ENCODE measurements around the gene RSL24D1.
A peak's percentile ranks its signal among the peaks of the same experiment; 100 is the strongest.
"Not testable (repeated sequence)": the region's sequence is repeated elsewhere in the genome, so short reads cannot be mapped to it uniquely, and the experiment has no call there.

Gene RSL24D1

GRCh38 chr15:55204464-55204863, 7.7 kb upstream of the RSL24D1 start:
- no peak for DNase-seq (ENCODE audit: low read depth)

- DNase-seq (ENCODE audit: low read depth): no peak
Measured at GRCh38 chr15:55202206-55202605, 5.5 kb upstream of the RSL24D1 start.

GRCh38 chr15:55198706-55199105, 2.0 kb upstream of the RSL24D1 start:
- DNase-seq (ENCODE audit: low read depth): no peak

- DNase-seq (ENCODE audit: low read depth): no peak
Measured at GRCh38 chr15:55197719-55198118, 978 bp upstream of the RSL24D1 start.

GRCh38 chr15:55197362-55197705, 593 bp upstream of the RSL24D1 start:
- DNase-seq (ENCODE audit: low read depth): no peak

- DNase-seq (ENCODE audit: low read depth): no peak
Measured at GRCh38 chr15:55195996-55196395, 745 bp downstream of the RSL24D1 start.

GRCh38 chr15:55194256-55194655, 2.5 kb downstream of the RSL24D1 start:
- no peak for DNase-seq (ENCODE audit: low read depth)

GRCh38 chr15:55186331-55186730, 10.4 kb downstream of the RSL24D1 start:
- no peak for DNase-seq (ENCODE audit: low read depth)

GRCh38 chr15:55183679-55184078, 13.1 kb downstream of the RSL24D1 start:
- DNase-seq (ENCODE audit: low read depth): no peak

GRCh38 chr15:55179141-55179540, 17.6 kb downstream of the RSL24D1 start:
- no peak for DNase-seq (ENCODE audit: low read depth)

GRCh38 chr15:55170361-55170760, 26.4 kb downstream of the RSL24D1 start:
- DNase-seq (ENCODE audit: low read depth): no peak

GRCh38 chr15:55168350-55168974, 28.3 kb downstream of the RSL24D1 start:
- DNase-seq (ENCODE audit: low read depth): peak; percentile 42

- no peak for DNase-seq (ENCODE audit: low read depth)
Measured at GRCh38 chr15:55164284-55164683, 32.5 kb downstream of the RSL24D1 start.

GRCh38 chr15:55151631-55152030, 45.1 kb downstream of the RSL24D1 start:
- DNase-seq (ENCODE audit: low read depth): no peak

- not testable (repeated sequence) for DNase-seq (ENCODE audit: low read depth)
Measured at GRCh38 chr15:55143132-55143531, 53.6 kb downstream of the RSL24D1 start.

GRCh38 chr15:55133972-55134371, 62.8 kb downstream of the RSL24D1 start:
- DNase-seq (ENCODE audit: low read depth): no peak

GRCh38 chr15:55132672-55133071, 64.1 kb downstream of the RSL24D1 start:
- no peak for DNase-seq (ENCODE audit: low read depth)

All from activated T-cell treated with anti-CD3 and anti-CD28 coated beads for 48 hours (primary cell).